ENCODE results near the gene MRPL17.

The MRPL17 gene

DNA sequence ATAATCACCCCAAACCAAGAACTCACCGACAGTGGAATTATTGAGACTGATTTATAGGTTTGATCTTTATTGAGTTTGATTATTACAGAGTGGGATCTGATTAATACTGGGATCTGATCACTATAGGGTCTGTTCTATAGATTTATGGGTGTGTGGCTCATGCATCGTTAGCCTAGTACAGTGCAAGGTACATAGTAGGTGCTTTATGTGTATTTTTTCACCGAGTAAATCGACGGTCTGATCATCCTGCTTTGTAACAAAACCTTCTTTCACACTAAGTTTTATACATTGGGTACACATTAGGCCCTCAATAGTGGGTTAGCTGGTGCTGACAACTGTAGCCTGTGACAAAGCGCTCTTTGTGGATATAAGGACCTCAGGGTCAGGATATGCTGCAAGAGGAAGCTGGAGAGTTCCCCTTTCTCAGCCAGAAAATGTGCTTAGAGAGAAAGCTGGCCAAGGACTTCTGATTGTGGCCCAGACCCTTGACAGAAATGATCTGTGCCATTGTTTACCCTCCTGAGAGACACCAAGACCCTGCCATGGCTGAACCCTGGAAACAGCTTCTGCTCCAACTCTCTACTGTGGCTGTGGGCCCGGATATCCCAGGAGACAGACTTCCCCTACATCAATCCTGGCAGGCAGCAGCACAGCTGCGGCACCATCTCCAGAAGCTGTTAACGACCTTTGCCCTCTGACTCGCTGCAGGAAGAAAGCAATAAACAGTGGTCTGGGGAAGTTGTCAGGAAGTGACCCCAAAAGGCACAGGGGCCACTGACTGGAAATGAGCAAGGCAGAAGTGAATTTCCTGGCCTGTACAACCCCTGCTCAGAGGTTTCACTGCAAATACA lies 47.8 kb downstream of the MRPL17 start:
- H3K27ac ChIP-seq: no peak overlapping the region
- TF ChIP-seq ZFX (IDR thresholded peaks at IDR 0.05) (no peak), CTCF (conservative IDR thresholded peaks at IDR 0.05) (no peak)

DNA sequence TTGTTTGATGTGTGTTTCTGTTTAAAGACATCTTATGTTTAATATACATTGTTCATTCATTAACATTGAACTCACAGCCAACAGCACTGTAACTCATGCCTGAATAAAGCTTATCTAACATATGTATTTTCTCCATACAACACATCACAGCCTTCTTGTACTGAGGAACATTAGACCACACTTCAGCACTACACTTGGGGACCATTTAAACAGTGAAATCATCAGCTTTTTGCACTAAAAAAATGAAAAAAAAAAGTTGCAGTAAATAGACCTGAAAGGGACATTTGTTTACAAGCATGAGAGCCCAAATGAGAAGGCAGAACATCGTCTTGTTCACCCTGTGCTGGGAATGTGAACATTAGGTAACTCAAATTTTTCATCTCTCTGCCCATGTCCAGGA lies 48.6 kb downstream of the MRPL17 start:
- TF ChIP-seq ZFX (IDR thresholded peaks at IDR 0.05): no peak
- no peak for TF ChIP-seq CTCF (conservative IDR thresholded peaks at IDR 0.05)
- no peak overlapping the region for H3K27ac ChIP-seq

- TF ChIP-seq ZFX (IDR thresholded peaks at IDR 0.05) (no peak), CTCF (conservative IDR thresholded peaks at IDR 0.05) (no peak)
- no peak overlapping the region for H3K27ac ChIP-seq
Measured at GRCh38 chr11:6633422-6634408, 49.4 kb downstream of the MRPL17 start.

DNA sequence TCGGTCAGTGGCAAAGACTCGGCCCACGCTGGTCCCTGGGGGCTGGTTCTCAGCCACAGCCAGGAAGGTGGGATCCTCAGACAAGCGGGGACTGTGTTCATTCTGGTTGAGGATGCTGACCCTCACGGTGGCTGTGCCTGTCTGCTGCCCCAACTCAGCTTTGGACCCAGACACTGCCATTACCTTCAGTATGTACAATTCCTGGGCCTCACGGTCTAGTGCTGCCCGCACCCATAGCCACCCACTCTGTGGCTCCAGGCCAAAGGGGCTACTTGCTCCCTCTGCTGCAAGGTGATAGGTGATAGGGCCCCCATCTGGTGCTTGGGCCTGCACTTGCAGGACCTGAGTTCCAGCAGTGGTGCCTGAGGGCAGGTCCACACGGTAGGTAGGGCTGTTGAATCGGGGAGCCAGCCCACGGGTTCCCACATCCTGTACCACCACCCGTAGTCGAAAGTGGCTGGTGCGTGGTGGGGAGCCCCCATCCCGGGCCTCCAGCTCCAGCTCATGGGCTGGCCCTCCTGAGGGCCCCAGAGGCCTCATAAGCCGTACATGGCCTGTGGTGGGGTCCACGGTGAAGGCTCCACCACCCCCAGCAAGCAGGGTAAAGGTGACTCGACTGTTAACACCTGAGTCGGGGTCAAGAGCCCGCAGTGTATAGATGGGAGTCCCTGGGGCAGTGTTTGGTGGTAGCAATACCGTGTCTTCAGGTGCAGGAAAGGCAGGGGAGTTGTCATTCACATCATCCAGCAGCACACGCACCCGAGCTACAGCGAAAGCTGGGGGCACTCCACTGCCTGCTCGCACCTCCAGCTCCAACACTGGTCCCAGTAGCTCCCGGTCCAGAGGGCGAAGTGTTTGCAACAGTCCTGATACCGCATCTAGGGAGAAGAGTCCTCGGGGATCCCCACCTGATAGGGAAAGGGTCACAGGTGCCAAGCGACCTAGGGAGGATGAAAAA lies 50.7 kb downstream of the MRPL17 start:
- TF ChIP-seq CTCF (conservative IDR thresholded peaks at IDR 0.05): no peak
- TF ChIP-seq ZFX (IDR thresholded peaks at IDR 0.05): no peak
- H3K27ac ChIP-seq: no peak overlapping the region

- H3K27ac ChIP-seq: no peak overlapping the region
- no peak for TF ChIP-seq CTCF (conservative IDR thresholded peaks at IDR 0.05)
- TF ChIP-seq ZFX (IDR thresholded peaks at IDR 0.05): no peak
Measured at GRCh38 chr11:6631361-6631890, 51.7 kb downstream of the MRPL17 start.

GRCh38 chr11:6630632-6631291 lies 52.4 kb downstream of the MRPL17 start:
- TF ChIP-seq CTCF (conservative IDR thresholded peaks at IDR 0.05) (no peak), ZFX (IDR thresholded peaks at IDR 0.05) (no peak)
- H3K27ac ChIP-seq: peak overlapping the region; percentile 46

All from C4-2B (cell line).